Panc1 (cell line): ENCODE data around the gene CYTL1.

Experiments used
- POLR2AphosphoS5 ChIP-seq: IDR thresholded peaks from 2 replicates; pipeline ENCODE4 v1.6.1; 2012; ENCODE audit warnings: mild to moderate bottlenecking, low read depth, low read length, moderate library complexity
- SIN3A ChIP-seq: IDR thresholded peaks from 2 replicates; pipeline ENCODE4 v1.6.1; 2012; ENCODE audit warnings: low read depth, mild to moderate bottlenecking, low read length, moderate library complexity, borderline replicate concordance; ENCODE audit not compliant: insufficient read depth
- TCF7L2 ChIP-seq: IDR thresholded peaks from 2 replicates; pipeline ENCODE4 v1.6.1; 2011; ENCODE audit warnings: mild to moderate bottlenecking, low read depth, low read length, inconsistent platforms
- TF ChIP-seq, protein P1 (sequence below): fragments of 450-650 bp; IDR thresholded peaks from 2 replicates; pipeline ENCODE4 v1.5.1; 2017; ENCODE audit warnings: mild to moderate bottlenecking
- TF ChIP-seq, protein P2 (sequence below), 2 experiments: IDR thresholded peaks; 2 replicates each; pipeline ENCODE4 v1.6.1; 2011 to 2012; ENCODE audit warnings: low read depth in 2 of 2, control low read depth in 1 of 2, low read length in 1 of 2, mild to moderate bottlenecking in 1 of 2, moderate library complexity in 1 of 2; ENCODE audit not compliant: insufficient read depth in 1 of 2

- TF ChIP-seq, protein P1, sequence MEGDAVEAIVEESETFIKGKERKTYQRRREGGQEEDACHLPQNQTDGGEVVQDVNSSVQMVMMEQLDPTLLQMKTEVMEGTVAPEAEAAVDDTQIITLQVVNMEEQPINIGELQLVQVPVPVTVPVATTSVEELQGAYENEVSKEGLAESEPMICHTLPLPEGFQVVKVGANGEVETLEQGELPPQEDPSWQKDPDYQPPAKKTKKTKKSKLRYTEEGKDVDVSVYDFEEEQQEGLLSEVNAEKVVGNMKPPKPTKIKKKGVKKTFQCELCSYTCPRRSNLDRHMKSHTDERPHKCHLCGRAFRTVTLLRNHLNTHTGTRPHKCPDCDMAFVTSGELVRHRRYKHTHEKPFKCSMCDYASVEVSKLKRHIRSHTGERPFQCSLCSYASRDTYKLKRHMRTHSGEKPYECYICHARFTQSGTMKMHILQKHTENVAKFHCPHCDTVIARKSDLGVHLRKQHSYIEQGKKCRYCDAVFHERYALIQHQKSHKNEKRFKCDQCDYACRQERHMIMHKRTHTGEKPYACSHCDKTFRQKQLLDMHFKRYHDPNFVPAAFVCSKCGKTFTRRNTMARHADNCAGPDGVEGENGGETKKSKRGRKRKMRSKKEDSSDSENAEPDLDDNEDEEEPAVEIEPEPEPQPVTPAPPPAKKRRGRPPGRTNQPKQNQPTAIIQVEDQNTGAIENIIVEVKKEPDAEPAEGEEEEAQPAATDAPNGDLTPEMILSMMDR: no peak
- TF ChIP-seq, protein P2, sequence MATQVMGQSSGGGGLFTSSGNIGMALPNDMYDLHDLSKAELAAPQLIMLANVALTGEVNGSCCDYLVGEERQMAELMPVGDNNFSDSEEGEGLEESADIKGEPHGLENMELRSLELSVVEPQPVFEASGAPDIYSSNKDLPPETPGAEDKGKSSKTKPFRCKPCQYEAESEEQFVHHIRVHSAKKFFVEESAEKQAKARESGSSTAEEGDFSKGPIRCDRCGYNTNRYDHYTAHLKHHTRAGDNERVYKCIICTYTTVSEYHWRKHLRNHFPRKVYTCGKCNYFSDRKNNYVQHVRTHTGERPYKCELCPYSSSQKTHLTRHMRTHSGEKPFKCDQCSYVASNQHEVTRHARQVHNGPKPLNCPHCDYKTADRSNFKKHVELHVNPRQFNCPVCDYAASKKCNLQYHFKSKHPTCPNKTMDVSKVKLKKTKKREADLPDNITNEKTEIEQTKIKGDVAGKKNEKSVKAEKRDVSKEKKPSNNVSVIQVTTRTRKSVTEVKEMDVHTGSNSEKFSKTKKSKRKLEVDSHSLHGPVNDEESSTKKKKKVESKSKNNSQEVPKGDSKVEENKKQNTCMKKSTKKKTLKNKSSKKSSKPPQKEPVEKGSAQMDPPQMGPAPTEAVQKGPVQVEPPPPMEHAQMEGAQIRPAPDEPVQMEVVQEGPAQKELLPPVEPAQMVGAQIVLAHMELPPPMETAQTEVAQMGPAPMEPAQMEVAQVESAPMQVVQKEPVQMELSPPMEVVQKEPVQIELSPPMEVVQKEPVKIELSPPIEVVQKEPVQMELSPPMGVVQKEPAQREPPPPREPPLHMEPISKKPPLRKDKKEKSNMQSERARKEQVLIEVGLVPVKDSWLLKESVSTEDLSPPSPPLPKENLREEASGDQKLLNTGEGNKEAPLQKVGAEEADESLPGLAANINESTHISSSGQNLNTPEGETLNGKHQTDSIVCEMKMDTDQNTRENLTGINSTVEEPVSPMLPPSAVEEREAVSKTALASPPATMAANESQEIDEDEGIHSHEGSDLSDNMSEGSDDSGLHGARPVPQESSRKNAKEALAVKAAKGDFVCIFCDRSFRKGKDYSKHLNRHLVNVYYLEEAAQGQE (IDR thresholded peaks at IDR 0.05; ENCODE audit: insufficient read depth in 1 of 2, low read depth in 2 of 2, low read length in 1 of 2): no peak
- TF ChIP-seq POLR2AphosphoS5: no peak
- no peak for TF ChIP-seq SIN3A
- TF ChIP-seq TCF7L2: no peak
Measured at GRCh38 chr4:4979971-4980370, 39.3 kb downstream of the CYTL1 start.
